GM21526 (cell line): ENCODE measurements around the gene HOXD8.

Experiments
- ATAC-seq: cut with Tn5 transposase; IDR thresholded peaks from one replicate; pipeline ENCODE4 v1.9.1; 2021; ENCODE audit warnings: moderate library complexity; ENCODE audit not compliant: unreplicated experiment, low FRiP score

Gene HOXD8

DNA sequence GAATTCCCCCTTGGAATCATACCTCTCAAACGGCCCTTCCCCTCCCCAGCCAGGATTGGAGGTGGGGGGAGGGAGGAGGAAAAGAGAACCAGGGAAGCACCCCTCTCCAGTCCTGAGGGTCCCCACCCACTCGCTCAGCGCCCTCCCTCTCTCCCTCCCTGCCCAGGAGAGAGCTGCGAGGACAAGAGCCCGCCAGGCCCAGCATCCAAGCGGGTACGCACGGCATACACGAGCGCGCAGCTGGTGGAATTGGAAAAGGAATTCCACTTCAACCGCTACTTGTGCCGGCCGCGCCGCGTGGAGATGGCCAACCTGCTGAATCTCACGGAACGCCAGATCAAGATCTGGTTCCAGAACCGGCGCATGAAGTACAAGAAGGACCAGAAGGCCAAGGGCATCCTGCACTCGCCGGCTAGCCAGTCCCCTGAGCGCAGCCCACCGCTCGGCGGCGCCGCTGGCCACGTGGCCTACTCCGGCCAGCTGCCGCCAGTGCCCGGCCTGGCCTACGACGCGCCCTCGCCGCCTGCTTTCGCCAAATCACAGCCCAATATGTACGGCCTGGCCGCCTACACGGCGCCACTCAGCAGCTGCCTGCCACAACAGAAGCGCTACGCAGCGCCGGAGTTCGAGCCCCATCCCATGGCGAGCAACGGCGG lies 42.0 kb downstream of the HOXD8 start:
- no peak for ATAC-seq

- ATAC-seq: no peak
Measured at GRCh38 chr2:176172007-176172894, 42.7 kb downstream of the HOXD8 start.

DNA sequence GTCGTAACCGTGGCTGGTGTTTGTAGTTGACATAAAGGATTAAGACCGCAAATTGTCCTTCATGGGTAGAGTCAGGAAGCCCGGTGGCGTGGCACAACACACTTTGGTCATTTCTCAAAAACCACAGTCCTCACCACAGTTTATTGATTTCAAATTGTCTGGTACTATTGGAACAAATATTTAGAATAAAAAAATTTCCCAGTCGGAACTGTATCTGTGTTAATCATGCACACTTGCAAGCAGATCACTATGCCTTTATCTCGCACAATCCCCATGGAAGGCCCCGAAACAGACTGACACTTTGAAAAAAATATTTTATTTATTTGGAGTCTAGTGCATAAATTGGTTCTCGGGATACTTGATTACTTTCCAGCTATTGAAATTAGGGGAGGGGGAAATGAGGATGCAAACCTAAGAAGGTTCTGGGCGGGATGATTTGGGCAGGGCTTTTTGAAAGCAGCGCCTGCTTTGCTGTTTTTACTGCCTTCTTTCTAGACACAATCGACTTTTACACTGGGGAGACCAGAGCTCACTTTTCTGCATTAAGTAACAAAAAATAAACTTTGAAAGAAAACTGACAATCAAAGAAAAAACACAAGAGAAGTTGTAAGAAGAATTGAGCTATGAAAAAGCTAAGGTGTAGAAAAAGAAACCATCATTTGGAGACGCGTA lies 43.5 kb downstream of the HOXD8 start:
- no peak for ATAC-seq

- no peak for ATAC-seq
Measured at GRCh38 chr2:176173567-176174381, 44.3 kb downstream of the HOXD8 start.

GRCh38 chr2:176174382-176174823 lies 44.9 kb downstream of the HOXD8 start:
- no peak for ATAC-seq

GRCh38 chr2:176174824-176175708 lies 45.6 kb downstream of the HOXD8 start:
- no peak for ATAC-seq

- no peak for ATAC-seq
Measured at GRCh38 chr2:176175709-176176607, 46.5 kb downstream of the HOXD8 start.

GRCh38 chr2:176177580-176178037 lies 48.1 kb downstream of the HOXD8 start:
- ATAC-seq: no peak

DNA sequence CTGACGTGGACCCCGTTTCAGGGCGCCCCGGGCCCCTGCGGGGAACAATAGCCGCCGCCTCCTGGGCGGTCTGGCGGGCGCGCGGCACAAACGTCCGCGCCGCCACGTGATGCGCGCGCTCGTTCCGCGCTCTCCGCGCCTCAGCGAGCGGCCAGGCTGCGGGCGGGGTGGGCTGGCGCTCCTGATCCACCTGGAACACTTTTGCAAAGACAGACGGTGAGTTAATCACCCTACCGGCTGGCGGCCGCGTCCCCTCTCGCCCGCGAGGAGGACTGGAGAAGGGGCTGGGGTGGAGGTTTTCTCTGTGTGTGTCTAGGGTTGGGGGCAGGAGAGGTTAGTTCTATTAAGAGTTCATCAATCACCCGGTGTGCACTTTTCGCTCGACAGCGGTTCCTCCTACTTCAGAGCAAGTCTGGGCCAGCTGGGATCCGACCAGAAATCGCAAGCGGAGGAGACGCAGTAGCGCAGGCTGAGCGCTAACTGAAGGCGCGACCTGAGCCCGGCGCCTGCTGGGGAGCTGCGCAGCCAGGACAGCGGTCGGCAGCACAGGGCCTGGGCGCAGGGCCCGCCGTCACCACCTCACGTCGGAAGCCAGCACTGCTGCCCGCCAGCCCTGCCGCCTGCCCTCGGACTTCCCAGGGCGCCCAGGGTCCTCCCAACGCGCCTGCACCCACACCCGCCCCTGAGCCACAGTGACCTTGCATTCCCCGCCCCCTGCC lies 48.7 kb downstream of the HOXD8 start:
- ATAC-seq: no peak

- no peak for ATAC-seq
Measured at GRCh38 chr2:176178757-176179295, 49.3 kb downstream of the HOXD8 start.

- ATAC-seq: no peak
Measured at GRCh38 chr2:176181551-176181950, 52.0 kb downstream of the HOXD8 start.
